Thymus (tissue), 11 donors: Measurements from ENCODE around the gene SH3PXD2A. TPM values are rescaled to one million over a fixed set of nuclear protein-coding genes. Genes with fewer than 3 reads are reported as not detected.
"Not testable (repeated sequence)": the region's sequence is repeated elsewhere in the genome, so short reads cannot be mapped to it uniquely, and the experiment has no call there.

Experiments
- DNase-seq, 9 donors: peaks; one replicate each; pipeline ENCODE4 v3.0.0-alpha.2; 2013; ENCODE audit warnings: low spot score in 9 of 9, low read depth in 6 of 9, missing footprints in 1 of 9
- H3K27ac ChIP-seq, 2 donors: one replicate each; pipeline ENCODE4 v1.5.1; 2013; ENCODE audit warnings: control low read depth in 1 of 2, low read depth in 1 of 2, low read length in 1 of 2, mild to moderate bottlenecking in 1 of 2, moderate library complexity in 1 of 2
- H3K27me3 ChIP-seq, 2 donors: one replicate each; pipeline ENCODE4 v1.5.1; 2013; ENCODE audit warnings: low read length in 1 of 2; ENCODE audit not compliant: control insufficient read depth in 2 of 2, insufficient read depth in 1 of 2
- H3K36me3 ChIP-seq, 2 donors: one replicate each; pipeline ENCODE4 v1.5.1; 2013; ENCODE audit warnings: low read length in 1 of 2, mild to moderate bottlenecking in 1 of 2, moderate library complexity in 1 of 2; ENCODE audit not compliant: control insufficient read depth in 2 of 2, insufficient read depth in 2 of 2
- H3K4me1 ChIP-seq, 2 donors: one replicate each; pipeline ENCODE4 v1.5.1; 2013; ENCODE audit warnings: low read length in 2 of 2; ENCODE audit not compliant: control insufficient read depth in 2 of 2, insufficient read depth in 2 of 2
- H3K4me3 ChIP-seq, 2 donors: one replicate each; pipeline ENCODE4 v1.5.1; 2013; ENCODE audit warnings: low read length in 2 of 2, control low read depth in 1 of 2, mild to moderate bottlenecking in 1 of 2
- H3K9me3 ChIP-seq, 2 donors: one replicate each; pipeline ENCODE4 v1.5.1; 2013; ENCODE audit warnings: low read length in 1 of 2, mild to moderate bottlenecking in 1 of 2; ENCODE audit not compliant: control insufficient read depth in 2 of 2, insufficient read depth in 1 of 2
- WGBS: extraction: QIAGEN DNeasy Blood & Tissue Kit; methylation state at CpG from one replicate; pipeline ENCODE4 v1.1.7; 2013; 5-methylcytosine and 5-hydroxymethylcytosine counted together
- polyA plus RNA-seq: library from polyadenylated mRNA; stranded (reverse); fragments of 200-250 nt; gene quantifications from one replicate; pipeline ENCODE4 v1.2.3, GENCODE V29; 2013
- total RNA-seq: library from RNA; stranded (reverse); fragments of 120-200 nt; gene quantifications from one replicate; pipeline ENCODE4 v1.2.4, GENCODE V29; 2013
- donor health status: healthy.

The SH3PXD2A gene
- total and polyA plus RNA-seq, 2 donors: 3.8 to 9.5 TPM

- H3K9me3 ChIP-seq, H3K4me3 ChIP-seq, H3K27ac ChIP-seq, H3K27me3 ChIP-seq, H3K36me3 ChIP-seq, DNase-seq, H3K4me1 ChIP-seq: not testable (repeated sequence)
- WGBS: 96% methylated on average over 1 of the region's 1 CpG
Measured at GRCh38 chr10:103606097-103606438, 249.3 kb downstream of the SH3PXD2A start.

- DNase-seq: peak in 2 of 9 donors; percentile 12 to 24
Measured at GRCh38 chr10:103605359-103606096, 249.8 kb downstream of the SH3PXD2A start.

GRCh38 chr10:103603382-103603781, 252.0 kb downstream of the SH3PXD2A start:
- Histone ChIP-seq H3K27ac (no peak overlapping the region), H3K4me1 (no peaks in the 10 kb centered on the region), H3K36me3 (peaks cover 0 to 2% of the 10 kb centered on the region in 2 donors), H3K4me3 (no peak overlapping the region), H3K9me3 (no peaks in the 10 kb centered on the region), H3K27me3 (no peaks in the 10 kb centered on the region)
- WGBS: 98% methylated on average over 23 of the region's 23 CpGs
- no peak for DNase-seq

More at GRCh38 chr10:103605359-103606096, 249.8 kb downstream of the SH3PXD2A start:
- no peaks in the 10 kb centered on the region for H3K9me3 ChIP-seq
- H3K27ac ChIP-seq: no peak overlapping the region
- no peaks in the 10 kb centered on the region for H3K27me3 ChIP-seq
- no peak overlapping the region for H3K4me3 ChIP-seq
- peaks cover 2 to 8% of the 10 kb centered on the region in 2 donors for H3K36me3 ChIP-seq
- 96% methylated on average over 12 of the region's 12 CpGs for whole genome bisulfite sequencing
- no peaks in the 10 kb centered on the region for H3K4me1 ChIP-seq

GRCh38 chr10:103602852-103603155, 252.6 kb downstream of the SH3PXD2A start:
- Histone ChIP-seq H3K36me3 (peaks cover 0 to 2% of the 10 kb centered on the region in 2 donors), H3K4me1 (no peaks in the 10 kb centered on the region), H3K27me3 (no peaks in the 10 kb centered on the region), H3K27ac (no peak overlapping the region), H3K4me3 (no peak overlapping the region), H3K9me3 (no peaks in the 10 kb centered on the region)
- 97% methylated on average over 16 of the region's 16 CpGs for WGBS
- DNase-seq: no peak

- WGBS: 97% methylated on average over 47 of the region's 47 CpGs
- H3K27ac ChIP-seq: no peak overlapping the region
- H3K27me3 ChIP-seq: no peaks in the 10 kb centered on the region
- no peak overlapping the region for H3K4me3 ChIP-seq
- no peaks in the 10 kb centered on the region for H3K4me1 ChIP-seq
- H3K9me3 ChIP-seq: no peaks in the 10 kb centered on the region
- DNase-seq: no peak
- peaks cover 0 to 2% of the 10 kb centered on the region in 2 donors for H3K36me3 ChIP-seq
Measured at GRCh38 chr10:103602028-103602851, 253.1 kb downstream of the SH3PXD2A start.

- H3K4me3 ChIP-seq: no peak overlapping the region
- H3K27me3 ChIP-seq: no peaks in the 10 kb centered on the region
- peaks cover 0 to 2% of the 10 kb centered on the region in 2 donors for H3K36me3 ChIP-seq
- 91% methylated on average over 7 of the region's 7 CpGs for WGBS
- H3K4me1 ChIP-seq: no peaks in the 10 kb centered on the region
- DNase-seq: no peak
- no peak overlapping the region for H3K27ac ChIP-seq
- H3K9me3 ChIP-seq: no peaks in the 10 kb centered on the region
Measured at GRCh38 chr10:103600956-103601569, 254.3 kb downstream of the SH3PXD2A start.

- no peak overlapping the region for H3K27ac ChIP-seq
- 98% methylated on average over 6 of the region's 6 CpGs for WGBS
- no peak for DNase-seq
- H3K27me3 ChIP-seq: no peaks in the 10 kb centered on the region
- H3K4me3 ChIP-seq: no peak overlapping the region
- H3K4me1 ChIP-seq: no peaks in the 10 kb centered on the region
- H3K36me3 ChIP-seq: peaks cover 0 to 2% of the 10 kb centered on the region in 2 donors
- no peaks in the 10 kb centered on the region for H3K9me3 ChIP-seq
Measured at GRCh38 chr10:103600325-103600724, 255.1 kb downstream of the SH3PXD2A start.

- H3K27ac ChIP-seq: no peak overlapping the region
- no peaks in the 10 kb centered on the region for H3K9me3 ChIP-seq
- 95% methylated on average over 6 of the region's 6 CpGs for WGBS
- H3K36me3 ChIP-seq: peaks cover 0 to 2% of the 10 kb centered on the region in 2 donors
- H3K4me1 ChIP-seq: no peaks in the 10 kb centered on the region
- no peaks in the 10 kb centered on the region for H3K27me3 ChIP-seq
- no peak overlapping the region for H3K4me3 ChIP-seq
- no peak for DNase-seq
Measured at GRCh38 chr10:103599907-103600306, 255.5 kb downstream of the SH3PXD2A start.

- H3K27me3 ChIP-seq: no peaks in the 10 kb centered on the region
- H3K4me1 ChIP-seq: no peaks in the 10 kb centered on the region
- H3K9me3 ChIP-seq: no peaks in the 10 kb centered on the region
- DNase-seq: no peak
- WGBS: 93% methylated on average over 3 of the region's 3 CpGs
- no peaks in the 10 kb centered on the region for H3K36me3 ChIP-seq
- H3K4me3 ChIP-seq: no peak overlapping the region
- H3K27ac ChIP-seq: no peak overlapping the region
Measured at GRCh38 chr10:103599211-103599610, 256.2 kb downstream of the SH3PXD2A start.
